Measurements from ENCODE around the gene NTRK1. TPM values are rescaled to one million over a fixed set of nuclear protein-coding genes. Genes with fewer than 3 reads are reported as not detected.

NTRK1 gene
- total and polyA plus RNA-seq, 2 of the 13 experiments (the other 11 are each of a cell fraction or from before 2014, with no cell fraction given): not detected

DNA sequence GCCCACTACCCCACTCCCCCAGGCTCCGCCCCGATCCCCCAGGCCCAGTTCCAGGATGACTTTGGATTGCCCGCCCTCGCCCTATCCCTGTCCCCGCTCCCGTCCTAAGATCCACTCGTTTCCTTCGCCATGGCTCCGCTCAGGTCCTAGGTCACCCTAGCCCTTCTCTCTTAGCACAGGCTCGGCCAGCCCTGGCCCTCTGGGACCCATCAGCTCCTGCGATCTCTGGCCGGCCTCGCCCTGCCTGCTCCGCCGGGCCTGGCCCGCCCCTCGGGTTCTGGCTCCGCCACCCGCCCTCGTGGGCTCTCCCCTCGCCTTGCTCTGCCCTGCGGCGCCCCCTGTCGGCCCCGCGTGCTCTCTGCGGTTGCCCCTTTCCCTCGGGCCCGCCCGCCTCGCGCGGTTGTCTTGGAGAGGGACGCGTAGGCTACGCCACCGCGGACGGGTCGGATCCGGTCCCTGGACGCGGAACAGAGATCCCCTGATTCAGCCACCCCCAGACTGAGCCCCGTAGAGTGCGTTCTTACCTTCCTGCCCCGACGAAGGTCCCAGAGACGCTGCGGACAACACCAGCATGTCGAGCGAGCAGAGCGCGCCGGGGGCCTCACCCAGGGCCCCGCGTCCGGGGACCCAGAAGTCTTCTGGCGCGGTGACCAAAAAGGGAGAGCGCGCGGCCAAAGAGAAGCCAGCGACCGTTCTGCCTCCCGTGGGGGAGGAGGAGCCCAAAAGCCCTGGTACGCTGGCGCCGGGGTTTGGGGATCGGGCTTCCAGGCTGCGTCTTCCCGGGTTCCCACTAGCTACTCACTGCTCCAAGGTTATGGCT, 59.8 kb downstream of the NTRK1 start, which contains the start of gene LRRC71 (continued):
- TF ChIP-seq, protein P1, sequence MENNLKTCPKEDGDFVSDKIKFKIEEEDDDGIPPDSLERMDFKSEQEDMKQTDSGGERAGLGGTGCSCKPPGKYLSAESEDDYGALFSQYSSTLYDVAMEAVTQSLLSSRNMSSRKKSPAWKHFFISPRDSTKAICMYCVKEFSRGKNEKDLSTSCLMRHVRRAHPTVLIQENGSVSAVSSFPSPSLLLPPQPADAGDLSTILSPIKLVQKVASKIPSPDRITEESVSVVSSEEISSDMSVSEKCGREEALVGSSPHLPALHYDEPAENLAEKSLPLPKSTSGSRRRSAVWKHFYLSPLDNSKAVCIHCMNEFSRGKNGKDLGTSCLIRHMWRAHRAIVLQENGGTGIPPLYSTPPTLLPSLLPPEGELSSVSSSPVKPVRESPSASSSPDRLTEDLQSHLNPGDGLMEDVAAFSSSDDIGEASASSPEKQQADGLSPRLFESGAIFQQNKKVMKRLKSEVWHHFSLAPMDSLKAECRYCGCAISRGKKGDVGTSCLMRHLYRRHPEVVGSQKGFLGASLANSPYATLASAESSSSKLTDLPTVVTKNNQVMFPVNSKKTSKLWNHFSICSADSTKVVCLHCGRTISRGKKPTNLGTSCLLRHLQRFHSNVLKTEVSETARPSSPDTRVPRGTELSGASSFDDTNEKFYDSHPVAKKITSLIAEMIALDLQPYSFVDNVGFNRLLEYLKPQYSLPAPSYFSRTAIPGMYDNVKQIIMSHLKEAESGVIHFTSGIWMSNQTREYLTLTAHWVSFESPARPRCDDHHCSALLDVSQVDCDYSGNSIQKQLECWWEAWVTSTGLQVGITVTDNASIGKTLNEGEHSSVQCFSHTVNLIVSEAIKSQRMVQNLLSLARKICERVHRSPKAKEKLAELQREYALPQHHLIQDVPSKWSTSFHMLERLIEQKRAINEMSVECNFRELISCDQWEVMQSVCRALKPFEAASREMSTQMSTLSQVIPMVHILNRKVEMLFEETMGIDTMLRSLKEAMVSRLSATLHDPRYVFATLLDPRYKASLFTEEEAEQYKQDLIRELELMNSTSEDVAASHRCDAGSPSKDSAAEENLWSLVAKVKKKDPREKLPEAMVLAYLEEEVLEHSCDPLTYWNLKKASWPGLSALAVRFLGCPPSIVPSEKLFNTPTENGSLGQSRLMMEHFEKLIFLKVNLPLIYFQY (CRISPR knock-in tag; IDR thresholded peaks at IDR 0.05; ENCODE audit: borderline replicate concordance): peak; percentile 85
- TF ChIP-seq GABPB1 (CRISPR knock-in tag; IDR thresholded peaks at IDR 0.05) (peak; percentile 60; the same call in 1 of the 2 replicates), ZNF839 (CRISPR knock-in tag; IDR thresholded peaks at IDR 0.05; ENCODE audit: borderline replicate concordance) (no peak), YY1 (IDR thresholded peaks at IDR 0.05; ENCODE audit: insufficient read depth, insufficient replicate concordance, low read depth, low read length) (no peak), SOX6 (IDR thresholded peaks at IDR 0.05) (no peak), SOX6 (CRISPR knock-in tag; IDR thresholded peaks at IDR 0.05) (0 out of 2 replicates have a peak, but pooled peaks have one; percentile 15), NONO (IDR thresholded peaks at IDR 0.05) (no peak), NONO (CRISPR knock-in tag; conservative IDR thresholded peaks at IDR 0.05) (peak; percentile 76; the same call in 1 of the 2 replicates), ELF4 (CRISPR knock-in tag; IDR thresholded peaks at IDR 0.05; ENCODE audit: borderline replicate concordance) (no peak), ARHGAP35 (CRISPR knock-in tag; IDR thresholded peaks at IDR 0.05; ENCODE audit: borderline replicate concordance) (no peak), ZNF44 (CRISPR knock-in tag; IDR thresholded peaks at IDR 0.05) (no peak), PHF21A (CRISPR knock-in tag; IDR thresholded peaks at IDR 0.05) (no peak), NFIB (CRISPR knock-in tag; IDR thresholded peaks at IDR 0.05; ENCODE audit: borderline replicate concordance) (no peak), SP5 (CRISPR knock-in tag; IDR thresholded peaks at IDR 0.05; ENCODE audit: borderline replicate concordance, low read depth) (peak; percentile 28; the same call in 1 of the 2 replicates)
- TF ChIP-seq, protein P2, sequence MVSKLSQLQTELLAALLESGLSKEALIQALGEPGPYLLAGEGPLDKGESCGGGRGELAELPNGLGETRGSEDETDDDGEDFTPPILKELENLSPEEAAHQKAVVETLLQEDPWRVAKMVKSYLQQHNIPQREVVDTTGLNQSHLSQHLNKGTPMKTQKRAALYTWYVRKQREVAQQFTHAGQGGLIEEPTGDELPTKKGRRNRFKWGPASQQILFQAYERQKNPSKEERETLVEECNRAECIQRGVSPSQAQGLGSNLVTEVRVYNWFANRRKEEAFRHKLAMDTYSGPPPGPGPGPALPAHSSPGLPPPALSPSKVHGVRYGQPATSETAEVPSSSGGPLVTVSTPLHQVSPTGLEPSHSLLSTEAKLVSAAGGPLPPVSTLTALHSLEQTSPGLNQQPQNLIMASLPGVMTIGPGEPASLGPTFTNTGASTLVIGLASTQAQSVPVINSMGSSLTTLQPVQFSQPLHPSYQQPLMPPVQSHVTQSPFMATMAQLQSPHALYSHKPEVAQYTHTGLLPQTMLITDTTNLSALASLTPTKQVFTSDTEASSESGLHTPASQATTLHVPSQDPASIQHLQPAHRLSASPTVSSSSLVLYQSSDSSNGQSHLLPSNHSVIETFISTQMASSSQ (IDR thresholded peaks at IDR 0.05; ENCODE audit: low read depth): no peak
- TF ChIP-seq, protein P2 (CRISPR knock-in tag; IDR thresholded peaks at IDR 0.05; ENCODE audit: borderline replicate concordance): no peak
- TF ChIP-seq, protein P3, sequence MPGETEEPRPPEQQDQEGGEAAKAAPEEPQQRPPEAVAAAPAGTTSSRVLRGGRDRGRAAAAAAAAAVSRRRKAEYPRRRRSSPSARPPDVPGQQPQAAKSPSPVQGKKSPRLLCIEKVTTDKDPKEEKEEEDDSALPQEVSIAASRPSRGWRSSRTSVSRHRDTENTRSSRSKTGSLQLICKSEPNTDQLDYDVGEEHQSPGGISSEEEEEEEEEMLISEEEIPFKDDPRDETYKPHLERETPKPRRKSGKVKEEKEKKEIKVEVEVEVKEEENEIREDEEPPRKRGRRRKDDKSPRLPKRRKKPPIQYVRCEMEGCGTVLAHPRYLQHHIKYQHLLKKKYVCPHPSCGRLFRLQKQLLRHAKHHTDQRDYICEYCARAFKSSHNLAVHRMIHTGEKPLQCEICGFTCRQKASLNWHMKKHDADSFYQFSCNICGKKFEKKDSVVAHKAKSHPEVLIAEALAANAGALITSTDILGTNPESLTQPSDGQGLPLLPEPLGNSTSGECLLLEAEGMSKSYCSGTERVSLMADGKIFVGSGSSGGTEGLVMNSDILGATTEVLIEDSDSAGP (CRISPR knock-in tag; IDR thresholded peaks at IDR 0.05; ENCODE audit: borderline replicate concordance): peak; percentile 66; the same call in 1 of the 2 replicates

Data from HepG2 (cell line).